GM23248 (cell line): ENCODE measurements around the gene HHATL.

Experiments used
- EZH2 ChIP-seq: fragments of 200-600 bp; sonication (generic); IDR thresholded peaks from 2 replicates; pipeline ENCODE4 v1.6.1; 2018; ENCODE audit warnings: antibody characterized with exemption, mild to moderate bottlenecking; ENCODE audit not compliant: insufficient read depth, poor library complexity, severe bottlenecking
- EZH2phosphoT487 ChIP-seq: fragments of 200-600 bp; sonication (generic); IDR thresholded peaks from 2 replicates; pipeline ENCODE4 v1.6.1; 2018; ENCODE audit warnings: antibody characterized with exemption, moderate library complexity, mild to moderate bottlenecking, low read depth; ENCODE audit not compliant: insufficient read depth

- TF ChIP-seq EZH2 (no peak), EZH2phosphoT487 (no peak)
Observed at GRCh38 chr3:42689421-42690014, 13.1 kb downstream of the HHATL start.
